ENCODE data around the gene PRTN3.
"Not testable (repeated sequence)": the region's sequence is repeated elsewhere in the genome, so short reads cannot be mapped to it uniquely, and the experiment has no call there.

Gene PRTN3

DNA sequence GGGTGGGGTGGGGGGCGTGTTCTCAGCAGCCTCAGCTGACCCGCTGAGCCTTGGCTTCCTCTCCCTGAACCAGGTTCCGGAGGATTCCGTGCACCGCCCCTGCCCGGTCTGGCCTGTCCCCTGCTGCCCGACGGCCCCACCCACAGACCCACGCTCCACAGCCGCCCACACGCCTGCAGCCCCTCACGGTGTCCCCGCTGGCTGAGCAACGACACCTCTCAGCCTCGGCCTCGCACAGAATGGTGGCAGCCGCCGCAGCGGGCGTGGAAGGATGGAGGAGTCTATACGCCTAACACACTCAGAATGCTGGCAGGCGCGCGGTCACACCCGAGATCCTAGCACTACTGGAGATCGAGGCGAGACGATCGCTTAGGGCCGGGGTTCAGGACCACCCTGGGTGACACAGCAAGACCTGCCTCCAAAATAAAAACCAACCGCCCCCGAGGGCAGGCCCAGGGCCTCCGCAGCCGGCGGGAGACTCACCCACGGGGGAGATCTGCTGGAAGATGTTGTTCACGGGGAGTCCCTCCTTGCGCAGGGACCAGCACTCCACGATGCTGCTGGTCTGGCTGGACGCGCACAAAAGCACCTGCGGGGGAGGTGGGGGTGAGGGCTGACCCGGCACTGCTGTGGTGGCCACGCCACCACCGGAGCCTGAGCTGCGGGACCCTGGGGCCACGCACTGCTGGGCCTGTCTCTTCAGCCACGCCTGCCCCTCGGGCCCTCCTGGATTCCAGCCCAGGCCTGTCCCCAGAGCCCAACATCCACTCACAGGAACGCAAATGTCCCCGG is 43.8 kb downstream of the PRTN3 start:
- DNase-seq, result no peak

DNA sequence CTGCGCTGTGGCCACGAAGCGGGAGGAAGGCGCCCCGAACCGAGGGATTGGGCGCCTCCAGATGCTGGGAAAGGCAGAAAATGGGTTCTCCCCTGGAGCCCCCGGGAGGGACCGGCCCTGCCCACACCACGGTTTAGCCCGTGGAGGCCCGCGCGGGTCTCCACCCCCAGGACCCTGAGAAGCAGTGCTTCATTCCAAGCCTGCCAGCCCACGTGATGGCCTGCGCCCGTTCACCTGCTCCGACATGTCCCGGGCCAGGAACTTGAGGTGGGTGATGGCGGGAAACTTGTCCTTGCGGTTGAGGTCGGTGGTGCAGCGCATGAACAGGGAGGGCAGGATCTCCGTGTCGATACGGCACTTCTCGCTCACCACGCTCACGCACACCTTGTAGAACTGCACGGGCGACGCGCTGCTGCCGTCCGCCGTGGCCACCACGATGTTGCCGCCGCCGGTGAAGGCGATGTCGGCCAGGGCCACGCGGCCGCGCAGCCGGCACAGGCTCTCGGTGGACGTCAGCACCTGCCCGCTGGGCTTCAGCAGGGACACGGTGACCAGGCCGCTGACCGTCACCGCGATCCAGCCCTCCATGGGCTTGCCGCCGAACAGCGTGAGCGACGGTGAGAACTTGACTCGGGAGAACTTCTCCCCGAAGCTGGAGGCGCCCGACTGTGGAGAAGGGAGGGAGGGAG is 44.9 kb downstream of the PRTN3 start:
- DNase-seq, result no peak

DNA sequence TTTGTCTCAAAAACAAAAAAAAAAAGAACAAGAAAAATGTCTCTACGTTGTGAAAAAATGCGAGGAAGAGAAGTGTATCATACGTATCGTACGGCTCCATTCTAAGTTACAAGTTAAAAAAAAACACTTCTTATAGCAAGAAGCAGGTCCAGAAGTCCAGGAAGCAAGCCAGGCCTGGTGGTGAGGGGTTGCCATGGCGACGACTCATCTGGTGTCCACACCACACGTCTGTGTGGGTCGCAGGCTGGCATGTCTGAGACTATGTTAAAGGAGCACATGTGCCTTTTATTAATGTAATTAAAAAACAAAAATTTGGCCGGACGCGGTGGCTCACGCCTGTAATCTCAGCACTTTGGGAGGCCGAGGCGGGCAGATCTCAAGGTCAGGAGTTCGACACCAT is 46.3 kb downstream of the PRTN3 start:
- no peak for DNase-seq

DNA sequence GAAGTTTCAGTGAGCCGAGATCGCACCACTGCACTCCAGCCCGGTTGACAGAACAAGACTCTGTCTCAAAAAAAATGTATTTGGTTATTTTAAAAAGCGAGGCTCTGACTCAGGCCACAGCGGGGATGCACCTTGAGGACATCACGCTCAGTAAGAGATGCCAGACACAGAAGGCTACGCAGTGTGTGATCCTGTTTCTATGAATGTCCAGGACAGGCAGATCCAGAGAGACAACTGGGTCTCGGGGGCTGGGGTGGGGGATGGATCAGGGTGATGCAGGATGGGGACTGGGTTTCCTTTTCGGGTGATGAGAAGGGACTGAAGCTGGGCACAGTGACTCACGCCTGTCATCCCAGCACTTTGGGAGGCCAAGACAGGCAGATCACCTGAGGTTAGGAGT is 46.8 kb downstream of the PRTN3 start:
- no peak for DNase-seq

DNA sequence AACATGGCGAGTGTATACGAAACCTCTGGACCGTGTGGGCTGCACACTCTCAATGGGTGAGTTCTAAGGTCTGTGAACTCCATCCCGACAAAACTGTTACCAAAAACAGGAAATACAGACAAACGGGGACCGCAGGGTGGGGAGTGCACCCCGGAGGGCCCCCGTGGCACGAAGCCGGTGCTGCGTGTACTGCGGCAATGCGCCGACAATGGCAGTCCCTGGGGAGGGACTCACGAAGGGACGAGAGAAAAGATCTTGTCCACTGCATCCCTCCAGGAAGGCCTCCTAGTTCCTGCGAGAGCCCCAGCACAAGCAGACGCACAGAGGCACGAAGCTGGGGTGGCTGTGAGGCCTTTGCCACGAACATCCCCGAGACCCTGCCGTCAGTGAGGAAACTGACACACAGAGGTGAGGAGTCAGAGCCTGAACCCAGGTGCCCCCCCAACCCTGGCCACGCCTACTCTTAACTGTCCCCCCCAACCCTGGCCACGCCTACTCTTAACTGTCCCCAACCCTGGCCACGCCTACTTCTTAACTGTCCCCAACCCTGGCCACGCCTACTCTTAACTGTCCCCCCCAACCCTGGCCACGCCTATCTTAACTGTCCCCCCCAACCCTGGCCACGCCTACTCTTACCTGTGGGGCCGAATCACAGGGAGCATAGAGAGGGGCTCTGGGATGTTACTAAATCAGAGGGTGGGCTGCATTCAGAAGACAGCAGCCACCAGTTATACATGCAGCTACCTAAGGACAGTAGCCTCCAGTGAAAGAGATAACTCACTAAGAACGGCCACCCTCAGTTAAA is 48.0 kb downstream of the PRTN3 start:
- peak; percentile 61 for DNase-seq

DNA sequence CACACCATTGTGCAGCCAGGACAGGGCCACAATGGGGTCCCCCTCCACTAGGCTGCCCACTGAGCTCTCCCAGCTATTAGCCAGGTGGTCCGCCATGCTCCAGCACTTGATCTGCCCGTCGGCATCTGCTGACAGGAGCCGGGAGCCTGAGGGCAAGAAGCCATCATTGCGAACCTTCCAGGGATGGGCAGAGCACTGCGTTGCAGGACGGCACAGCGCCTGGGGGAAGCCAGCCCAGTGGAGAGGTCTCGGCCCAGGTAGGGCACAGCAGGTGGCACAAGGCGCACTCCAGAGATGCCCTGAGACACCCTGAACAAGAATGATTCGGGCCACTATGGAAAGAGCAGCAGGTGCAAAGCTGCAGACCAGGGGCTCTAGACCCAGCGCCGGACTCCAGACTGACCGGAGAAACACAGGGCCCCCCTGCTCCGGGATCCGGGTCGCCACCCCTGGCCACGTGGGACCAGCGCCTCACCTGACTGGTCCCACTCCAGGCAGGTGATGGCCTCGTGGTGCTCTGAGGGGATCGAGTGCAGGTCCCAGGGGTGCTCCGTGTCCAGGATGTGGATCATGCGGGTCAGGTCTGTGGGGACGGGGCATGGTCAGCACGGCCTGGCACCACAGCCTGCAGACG is 49.0 kb downstream of the PRTN3 start:
- DNase-seq, result no peak

DNA sequence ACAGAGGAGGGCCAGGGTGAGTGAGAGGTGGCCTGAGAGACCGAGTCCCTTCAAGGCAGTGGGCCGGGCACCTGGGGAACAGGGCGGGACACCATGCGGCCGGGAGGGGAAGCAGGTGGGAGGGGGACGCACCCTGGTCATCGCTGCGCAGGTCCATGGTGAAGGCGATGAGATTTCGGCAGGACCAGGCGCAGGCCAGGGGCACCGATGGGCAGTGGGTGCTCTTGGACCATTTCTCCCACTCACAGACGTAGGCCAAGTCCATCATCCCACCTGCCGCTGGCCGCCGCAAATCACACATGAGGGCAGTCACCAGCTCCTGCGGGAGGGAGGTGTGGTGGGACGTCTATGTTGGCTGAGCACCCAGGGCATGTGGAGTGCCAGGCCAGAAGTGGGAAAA is 50.0 kb downstream of the PRTN3 start:
- no peak for DNase-seq

DNA sequence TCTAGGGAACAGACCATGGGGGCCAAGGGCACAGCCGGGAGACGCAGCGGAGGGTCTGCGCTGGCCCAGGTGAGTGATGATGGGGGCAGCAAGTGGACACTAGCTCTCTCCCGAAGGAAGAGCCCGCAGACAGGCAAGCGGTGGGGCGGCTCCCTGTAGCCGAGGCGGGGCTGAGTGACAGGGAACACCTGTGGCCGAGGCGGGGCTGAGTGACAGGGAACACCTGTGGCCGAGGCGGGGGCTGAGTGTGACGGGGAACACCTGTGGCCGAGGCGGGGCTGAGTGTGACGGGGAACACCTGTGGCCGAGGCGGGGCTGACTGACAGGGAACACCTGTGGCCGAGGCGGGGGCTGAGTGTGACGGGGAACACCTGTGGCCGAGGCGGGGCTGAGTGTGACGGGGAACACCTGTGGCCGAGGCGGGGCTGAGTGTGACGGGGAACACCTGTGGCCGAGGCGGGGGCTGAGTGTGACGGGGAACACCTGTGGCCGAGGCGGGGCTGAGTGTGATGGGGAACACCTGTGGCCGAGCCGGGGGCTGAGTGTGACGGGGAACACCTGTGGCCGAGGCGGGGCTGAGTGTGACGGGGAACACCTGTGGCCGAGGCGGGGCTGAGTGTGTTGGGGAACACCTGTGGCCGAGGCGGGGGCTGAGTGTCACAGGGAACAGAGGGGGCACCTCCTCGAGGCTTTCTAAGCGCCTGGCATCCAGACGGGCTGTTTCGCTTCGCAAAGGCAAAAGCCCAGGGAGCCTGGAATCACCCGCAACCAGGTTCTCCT is 50.8 kb downstream of the PRTN3 start:
- DNase-seq, result not testable (repeated sequence)

DNA sequence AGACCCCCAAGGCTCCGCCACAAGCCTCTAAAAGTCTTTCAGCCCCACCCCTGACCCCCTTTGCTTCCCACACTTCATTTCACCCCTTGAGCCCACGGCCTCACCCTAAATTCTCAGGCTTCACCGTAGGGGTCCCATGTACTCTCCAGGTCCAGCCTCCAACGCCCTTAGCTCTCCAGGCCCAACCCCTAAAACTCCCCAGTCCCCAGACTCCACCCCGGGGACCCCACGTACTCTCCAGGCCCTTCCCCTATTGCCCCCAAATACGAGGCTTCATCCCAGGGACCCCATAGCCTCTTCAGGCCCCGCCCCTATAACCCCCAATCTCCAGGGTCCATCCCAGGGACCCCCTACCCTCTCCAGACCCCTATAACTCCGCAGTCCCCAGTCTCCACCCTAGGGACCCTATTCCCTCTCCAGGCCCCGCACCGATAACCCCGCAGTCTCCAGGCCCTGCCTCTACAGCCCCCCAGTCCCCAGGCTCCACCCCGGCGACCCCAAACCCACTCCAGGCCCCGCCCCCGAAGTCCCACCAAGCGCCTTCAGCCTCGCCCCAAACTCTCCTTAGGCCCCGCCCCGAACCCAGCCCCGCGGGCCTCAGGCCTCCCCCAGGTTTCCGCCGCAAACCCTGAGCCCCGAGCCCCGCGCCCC is 51.6 kb downstream of the PRTN3 start:
- DNase-seq, result no peak

DNA sequence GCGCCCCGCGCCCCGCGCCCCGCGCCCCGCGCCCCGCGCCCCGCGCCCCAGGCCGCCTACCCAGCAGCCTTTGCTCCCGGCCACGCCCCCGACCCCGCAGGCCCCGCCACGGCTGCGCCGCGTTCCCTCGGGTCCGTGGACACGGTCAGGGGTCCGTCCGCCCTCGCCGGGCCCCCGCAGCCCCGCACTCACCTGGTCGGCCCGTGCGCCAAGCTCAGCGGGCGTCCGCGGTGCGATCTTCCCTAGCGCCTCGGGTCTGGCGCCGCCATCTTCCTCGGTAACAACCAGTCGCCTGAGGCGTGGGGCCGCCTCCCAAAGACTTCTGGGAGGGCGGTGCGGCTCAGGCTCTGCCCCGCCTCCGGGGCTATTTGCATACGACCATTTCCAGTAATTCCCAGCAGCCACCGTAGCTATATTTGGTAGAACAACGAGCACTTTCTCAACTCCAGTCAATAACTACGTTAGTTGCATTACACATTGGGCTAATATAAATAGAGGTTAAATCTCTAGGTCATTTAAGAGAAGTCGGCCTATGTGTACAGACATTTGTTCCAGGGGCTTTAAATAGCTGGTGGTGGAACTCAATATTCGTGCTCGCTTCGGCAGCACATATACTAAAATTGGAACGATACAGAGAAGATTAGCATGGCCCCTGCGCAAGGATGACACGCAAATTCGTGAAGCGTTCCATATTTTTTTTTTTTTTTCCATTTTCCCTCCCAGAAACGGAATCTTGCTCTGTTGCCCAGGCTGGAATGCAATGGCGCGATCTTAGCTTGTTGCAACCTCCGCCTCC is 52.3 kb downstream of the PRTN3 start, which contains the start of the genes MED16 and RNU6-9:
Gene MED16, minus strand, starts transcription at position 294 of the 796 bp plus-strand sequence. CDS start 2,056 bp downstream, outside the sequence.
Gene RNU6-9, plus strand, starts transcription at position 591 of the 796 bp plus-strand sequence.
- DNase-seq, result peak; percentile 90

DNA sequence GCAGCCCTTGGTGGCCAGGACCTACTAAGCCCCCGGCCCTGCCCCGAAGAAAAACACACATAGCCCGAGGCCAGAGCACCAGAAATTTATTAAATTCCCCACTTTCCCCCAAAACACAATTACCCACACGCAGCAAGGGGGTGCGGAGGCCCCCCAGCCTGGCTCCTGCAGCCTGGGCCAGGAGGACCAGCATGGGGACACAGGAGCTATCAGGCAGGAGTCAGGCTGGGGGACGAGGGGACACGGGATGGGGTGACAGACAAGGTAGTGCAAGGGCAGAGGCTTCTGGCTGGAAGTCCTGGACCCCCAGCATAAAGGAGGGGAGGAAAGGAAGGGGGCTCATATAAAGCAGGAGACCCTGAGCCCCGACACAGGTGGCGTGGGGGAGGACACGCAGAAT is 55.6 kb downstream of the PRTN3 start:
- no peak for DNase-seq

DNA sequence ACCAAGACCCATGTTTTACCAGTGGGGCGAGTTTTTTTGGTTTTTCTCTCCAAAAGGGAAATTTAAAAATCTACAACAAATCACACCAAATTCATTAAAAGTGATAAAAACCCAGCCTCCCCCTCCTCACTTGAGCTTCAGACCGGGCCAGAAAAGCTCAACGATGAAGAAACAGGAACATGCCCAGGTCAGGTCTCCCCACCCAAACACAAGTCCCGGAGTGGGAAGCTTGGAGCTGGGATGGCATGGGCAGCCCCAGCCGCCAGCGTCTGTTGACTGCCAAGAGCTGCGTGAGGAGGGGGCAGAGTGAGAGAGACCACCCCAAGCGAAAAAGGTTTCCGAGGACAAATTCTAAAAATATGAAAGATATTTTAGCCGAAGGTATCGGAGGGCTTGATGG is 56.2 kb downstream of the PRTN3 start:
- no peak for DNase-seq

DNA sequence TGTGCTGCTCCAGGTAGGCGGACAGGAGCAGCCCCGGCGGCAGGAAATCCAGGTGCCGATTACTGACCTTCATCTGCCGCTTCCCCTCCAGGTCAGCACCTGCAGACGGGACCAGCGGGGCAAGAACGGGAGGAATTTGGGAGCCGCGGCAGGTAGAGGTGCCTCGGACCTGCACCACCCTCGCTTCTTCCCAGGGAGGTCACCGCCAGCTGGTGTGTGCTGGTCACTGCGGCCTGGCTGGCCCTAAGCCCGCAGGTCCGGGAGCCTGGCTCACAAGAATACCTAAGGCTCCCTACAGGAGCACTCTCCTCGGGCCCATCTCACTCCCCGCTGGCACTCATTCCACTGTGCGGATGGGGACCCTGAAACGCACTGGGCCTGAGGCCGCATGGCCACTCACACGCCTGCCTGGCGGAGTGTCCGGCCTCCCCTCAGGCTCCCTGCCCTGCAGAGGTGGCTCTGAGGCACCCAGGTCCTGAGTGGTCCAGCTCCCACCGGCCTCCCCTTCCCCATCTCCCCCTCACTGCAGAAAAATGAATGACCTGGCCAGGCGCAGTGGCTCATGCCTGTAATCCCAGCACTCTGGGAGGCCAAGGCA is 56.7 kb downstream of the PRTN3 start:
- DNase-seq, result no peak
